Endothelial cell of umbilical vein (primary cell): ENCODE measurements around the gene KATNB1. TPM values are rescaled to one million over a fixed set of nuclear protein-coding genes. Genes with fewer than 3 reads are reported as not detected.

Experiments used
- BruUV-seq: library from RNA; stranded (reverse); fragments of 400-500 nt; replicated peaks from 2 replicates; lab custom pipeline; 2021; lab: Mats Ljungman, UMichigan
- CTCF ChIA-PET: fragments of 300-600, 350-600 bp; sonication (Branson Sonifier 250); formaldehyde crosslinking; loops from one replicate; lab custom pipeline; 2021; ENCODE audit warnings: antibody characterized with exemption, inconsistent platforms; lab: Charles Lee
- POLR2A ChIA-PET: fragments of 300-600, 350-600 bp; sonication (Branson Sonifier 250); formaldehyde crosslinking; loops from one replicate; lab custom pipeline; 2021; ENCODE audit warnings: antibody characterized with exemption, inconsistent platforms; lab: Charles Lee
- DNase-seq: peaks from one replicate; pipeline ENCODE4 v3.0.0-alpha.2; 2011; ENCODE audit warnings: low read depth, low spot score
- FAIRE-seq: peaks from 2 replicates; lab custom pipeline; 2011; peaks lifted over from hg19 to GRCh38; lab: Jason Lieb, UNC
- H2AFZ ChIP-seq: 2 replicates; pipeline ENCODE4 v1.6.0; 2012; ENCODE audit warnings: low read depth, low read length, control low read depth, inconsistent platforms
- H3K27ac ChIP-seq: 2 replicates; pipeline ENCODE4 v1.5.1; 2011; ENCODE audit warnings: low read depth, mild to moderate bottlenecking, control low read depth, low read length, moderate library complexity; ENCODE audit not compliant: insufficient read depth
- H3K27me3 ChIP-seq, 2 experiments: 2 replicates each; pipeline versions ENCODE4 v1.6.0 to v1.6.1; 2011; ENCODE audit warnings: low read length in 2 of 2, mixed read lengths in 1 of 2; ENCODE audit not compliant: control insufficient read depth in 2 of 2, insufficient read depth in 2 of 2
- H3K36me3 ChIP-seq, 2 experiments: 2 replicates in 1 of 2; 3 replicates in 1 of 2; pipeline ENCODE4 v1.5.1; 2011; ENCODE audit warnings: low read length in 2 of 2, mild to moderate bottlenecking in 1 of 2, moderate library complexity in 1 of 2; ENCODE audit not compliant: control insufficient read depth in 2 of 2, insufficient read depth in 2 of 2; ENCODE audit errors: extremely low read depth in 1 of 2
- H3K4me1 ChIP-seq: 3 replicates; pipeline ENCODE4 v1.5.1; 2011; ENCODE audit warnings: mild to moderate bottlenecking, low read length; ENCODE audit not compliant: control insufficient read depth, insufficient read depth; ENCODE audit errors: extremely low read depth
- H3K4me2 ChIP-seq: 2 replicates; pipeline ENCODE4 v1.6.1; 2011; ENCODE audit warnings: low read length, control low read depth, mixed read lengths; ENCODE audit not compliant: insufficient read depth
- H3K4me3 ChIP-seq, 3 experiments: fragments of 200-600 bp in 1 of 3; sonication (generic), shearing (Covaris generic) in 1 of 3; replicated peaks in 1 of 3; 2 replicates each; pipeline ENCODE4 v1.5.1; 2011 to 2016; ENCODE audit warnings: control low read depth in 3 of 3, low read length in 3 of 3, mild to moderate bottlenecking in 2 of 3, inconsistent platforms in 1 of 3, low read depth in 1 of 3, moderate library complexity in 1 of 3; ENCODE audit not compliant: insufficient read depth in 1 of 3
- H3K79me2 ChIP-seq: 2 replicates; pipeline ENCODE4 v1.6.0; 2012; ENCODE audit warnings: low read length, inconsistent platforms; ENCODE audit not compliant: control insufficient read depth, insufficient read depth
- H3K9ac ChIP-seq: replicated peaks from 2 replicates; pipeline ENCODE3; 2011; ENCODE audit warnings: low read length, control low read depth; ENCODE audit not compliant: insufficient read depth; ENCODE audit errors: extremely low read depth
- H3K9me1 ChIP-seq: replicated peaks from 3 replicates; pipeline ENCODE4 v1.6.0; 2011; ENCODE audit warnings: mild to moderate bottlenecking, low read length; ENCODE audit not compliant: control insufficient read depth, insufficient read depth; ENCODE audit errors: extremely low read depth
- H3K9me3 ChIP-seq: replicated peaks from 2 replicates; pipeline ENCODE4 v1.5.1; 2012; ENCODE audit warnings: low read length, inconsistent platforms; ENCODE audit not compliant: control insufficient read depth, insufficient read depth
- H4K20me1 ChIP-seq: replicated peaks from 2 replicates; pipeline ENCODE3; 2011; ENCODE audit warnings: mild to moderate bottlenecking, low read length; ENCODE audit not compliant: control insufficient read depth, insufficient read depth; ENCODE audit errors: extremely low read depth
- EZH2 ChIP-seq: IDR thresholded peaks from 2 replicates; pipeline ENCODE4 v1.6.1; 2012; ENCODE audit warnings: borderline replicate concordance, low read depth, mild to moderate bottlenecking, moderate library complexity, low read length, inconsistent platforms; ENCODE audit not compliant: severe bottlenecking
- FOS ChIP-seq: IDR thresholded peaks from 2 replicates; pipeline ENCODE4 v1.6.1; 2011; ENCODE audit warnings: mild to moderate bottlenecking, low read length, moderate library complexity, borderline replicate concordance; ENCODE audit not compliant: insufficient read depth
- GATA2 ChIP-seq: IDR thresholded peaks from 2 replicates; pipeline ENCODE4 v1.7.0; 2011; ENCODE audit warnings: low read depth, mild to moderate bottlenecking, moderate library complexity, mixed read lengths, low read length; ENCODE audit not compliant: insufficient read length, insufficient read depth
- JUN ChIP-seq: IDR thresholded peaks from 2 replicates; pipeline ENCODE4 v1.6.1; 2011; ENCODE audit warnings: borderline replicate concordance, low read depth; ENCODE audit not compliant: insufficient read length, insufficient read depth
- MYC ChIP-seq: IDR thresholded peaks from one replicate; pipeline ENCODE4 v1.6.1; 2011; ENCODE audit warnings: mild to moderate bottlenecking, low read depth, low read length
- POLR2A ChIP-seq: IDR thresholded peaks from 2 replicates; pipeline ENCODE4 v1.6.1; 2012; ENCODE audit warnings: low read depth, mild to moderate bottlenecking, control low read depth, low read length
- POLR2AphosphoS5 ChIP-seq: IDR thresholded peaks from 2 replicates; pipeline ENCODE4 v1.6.1; 2012; ENCODE audit warnings: low read depth, mild to moderate bottlenecking, control low read depth, low read length, moderate library complexity; ENCODE audit not compliant: insufficient read depth
- dilution Hi-C: fragments of 300-500 bp; cut with MboI; formaldehyde crosslinking; loops from one replicate; pipeline ENCODE4 v1.15.0; 2019; ENCODE audit warnings: low sequenced_read_pairs; ENCODE audit not compliant: extremely low pct_ligation_motif_present
- intact Hi-C: fragments of 100-400 bp; cut with micrococcal nuclease; formaldehyde crosslinking; loops from one replicate; pipeline ENCODE4 v1.10.0; 2022
- polyA plus RNA-seq, 4 experiments: library from polyadenylated mRNA; depleted of rRNA in 3 of 4; stranded (reverse) in 3 of 4; unstranded in 1 of 4; fragments of >200 nt; gene quantifications; 2 replicates each; pipeline versions ENCODE4 v1.2.1 to v1.2.3, GENCODE V29; 2011 to 2012; ENCODE audit warnings: missing spikeins in 1 of 4
- total RNA-seq: library from RNA; stranded (reverse); gene quantifications from 2 replicates; pipeline ENCODE4 v1.2.3, GENCODE V29; 2021
- TF ChIP-seq, protein P1 (sequence below): IDR thresholded peaks from 2 replicates; pipeline ENCODE4 v1.6.1; 2011; ENCODE audit not compliant: insufficient read depth, insufficient read length
- TF ChIP-seq, protein P2 (sequence below), 2 donors: IDR thresholded peaks; 1 replicate in 1 of 2; 2 replicates in 1 of 2; pipeline ENCODE4 v1.5.1; 2011; ENCODE audit warnings: low read length in 2 of 2, mild to moderate bottlenecking in 2 of 2, moderate library complexity in 2 of 2, control low read depth in 1 of 2, inconsistent platforms in 1 of 2, low read depth in 1 of 2; ENCODE audit not compliant: insufficient read depth in 1 of 2; ENCODE audit errors: extremely low read depth in 1 of 2

KATNB1 gene
- total and polyA plus RNA-seq, 2 donors (not counting 3 experiments of a cell fraction or from before 2014, with no cell fraction given), result 25.9 to 35.9 TPM

DNA sequence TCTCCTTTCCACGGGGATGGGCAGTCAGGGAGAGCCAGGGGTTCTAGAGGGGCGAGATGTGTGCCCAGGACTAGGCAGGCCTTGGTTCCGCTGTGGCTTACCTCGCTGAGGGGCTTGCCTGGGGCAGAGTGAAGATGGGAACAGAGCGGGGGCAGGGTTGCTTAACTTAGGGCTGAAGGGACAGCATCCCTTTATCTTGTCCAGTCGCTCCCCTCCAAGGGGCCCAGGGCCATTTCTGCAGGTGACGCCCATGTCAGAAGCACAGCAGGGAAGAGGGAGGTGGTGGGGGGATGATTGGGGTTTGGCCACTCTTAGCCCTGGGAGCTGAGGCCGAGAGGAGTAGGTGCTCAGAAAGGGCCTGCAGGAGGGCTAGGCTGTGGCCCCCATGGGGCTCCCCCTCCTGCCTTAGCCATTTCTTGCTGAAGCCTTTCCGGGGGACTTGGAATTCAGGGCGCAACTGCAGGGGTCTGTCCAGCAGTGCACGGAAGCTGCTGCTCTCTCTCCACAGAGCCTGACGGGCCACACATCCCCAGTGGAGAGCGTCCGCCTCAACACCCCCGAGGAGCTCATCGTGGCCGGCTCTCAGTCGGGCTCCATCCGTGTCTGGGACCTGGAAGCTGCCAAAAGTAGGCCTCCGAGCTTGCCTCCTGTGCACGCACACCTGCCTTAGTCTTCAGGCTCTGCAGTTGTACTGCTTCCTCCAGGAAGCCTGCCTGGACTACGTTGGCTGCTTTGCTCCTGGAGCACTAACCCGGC is 8.5 kb downstream of the KATNB1 start:
- Histone ChIP-seq H3K27ac (no peak overlapping the region), H4K20me1 (no peaks in the 10 kb centered on the region), H3K9me1 (no peaks in the 10 kb centered on the region), H3K27me3 (no peaks in the 10 kb centered on the region), H3K36me3 (peaks cover 0 to 4% of the 10 kb centered on the region in 2 experiments), H2AFZ (no peak overlapping the region), H3K9ac (no peak overlapping the region), H3K4me2 (no peak overlapping the region), H3K4me1 (no peaks in the 10 kb centered on the region), H3K79me2 (no peaks in the 10 kb centered on the region), H3K9me3 (no peaks in the 10 kb centered on the region), H3K4me3 (no peak overlapping the region)
- no TSS peak for BruUV-seq
- POLR2A ChIA-PET, result no interaction called here
- DNase-seq (no peak), FAIRE-seq (no peak)
- intact Hi-C loops (no loop called here), dilution Hi-C loops (no loop called here)
- TF ChIP-seq POLR2AphosphoS5 (no peak), POLR2A (no peak)
- CTCF ChIA-PET, result interaction anchor here (1.5 kb wide), 1 partner anchor 16 kb away, joined by 3 read pairs; no protein-coding TSS in a partner anchor

DNA sequence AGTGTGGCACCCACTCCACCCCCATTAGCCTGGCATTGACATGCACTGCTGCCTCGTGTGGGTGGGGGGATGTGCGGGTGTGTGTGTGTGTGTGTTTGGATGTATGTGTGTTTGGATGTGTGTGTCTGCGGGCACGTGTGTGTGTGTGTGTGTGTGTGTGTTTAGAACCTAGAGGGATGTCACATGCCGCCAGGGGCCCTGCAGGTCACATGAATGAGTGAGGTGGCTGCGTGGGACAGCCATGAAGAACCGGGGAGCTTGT is 9.0 kb downstream of the KATNB1 start:
- no peak overlapping the region for H2AFZ ChIP-seq
- peaks cover 0 to 3% of the 10 kb centered on the region in 2 experiments for H3K36me3 ChIP-seq
- H3K4me2 ChIP-seq, result no peak overlapping the region
- H3K9me3 ChIP-seq, result no peaks in the 10 kb centered on the region
- no peaks in the 10 kb centered on the region for H3K9me1 ChIP-seq
- no peak overlapping the region for H3K27ac ChIP-seq
- no peak overlapping the region for H3K9ac ChIP-seq
- no TSS peak for BruUV-seq
- POLR2A ChIA-PET, result no interaction called here
- no peaks in the 10 kb centered on the region for H4K20me1 ChIP-seq
- no peak for DNase-seq
- TF ChIP-seq, protein P1, sequence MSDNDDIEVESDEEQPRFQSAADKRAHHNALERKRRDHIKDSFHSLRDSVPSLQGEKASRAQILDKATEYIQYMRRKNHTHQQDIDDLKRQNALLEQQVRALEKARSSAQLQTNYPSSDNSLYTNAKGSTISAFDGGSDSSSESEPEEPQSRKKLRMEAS, result no peak
- TF ChIP-seq POLR2AphosphoS5, result no peak
- TF ChIP-seq, protein P2, sequence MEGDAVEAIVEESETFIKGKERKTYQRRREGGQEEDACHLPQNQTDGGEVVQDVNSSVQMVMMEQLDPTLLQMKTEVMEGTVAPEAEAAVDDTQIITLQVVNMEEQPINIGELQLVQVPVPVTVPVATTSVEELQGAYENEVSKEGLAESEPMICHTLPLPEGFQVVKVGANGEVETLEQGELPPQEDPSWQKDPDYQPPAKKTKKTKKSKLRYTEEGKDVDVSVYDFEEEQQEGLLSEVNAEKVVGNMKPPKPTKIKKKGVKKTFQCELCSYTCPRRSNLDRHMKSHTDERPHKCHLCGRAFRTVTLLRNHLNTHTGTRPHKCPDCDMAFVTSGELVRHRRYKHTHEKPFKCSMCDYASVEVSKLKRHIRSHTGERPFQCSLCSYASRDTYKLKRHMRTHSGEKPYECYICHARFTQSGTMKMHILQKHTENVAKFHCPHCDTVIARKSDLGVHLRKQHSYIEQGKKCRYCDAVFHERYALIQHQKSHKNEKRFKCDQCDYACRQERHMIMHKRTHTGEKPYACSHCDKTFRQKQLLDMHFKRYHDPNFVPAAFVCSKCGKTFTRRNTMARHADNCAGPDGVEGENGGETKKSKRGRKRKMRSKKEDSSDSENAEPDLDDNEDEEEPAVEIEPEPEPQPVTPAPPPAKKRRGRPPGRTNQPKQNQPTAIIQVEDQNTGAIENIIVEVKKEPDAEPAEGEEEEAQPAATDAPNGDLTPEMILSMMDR (IDR thresholded peaks at IDR 0.05; ENCODE audit: extremely low read depth in 1 of 2, insufficient read depth in 1 of 2, low read depth in 1 of 2, low read length in 2 of 2), result no peak
- no peak for TF ChIP-seq GATA2
- TF ChIP-seq EZH2, result no peak
- TF ChIP-seq FOS, result no peak
- TF ChIP-seq JUN, result no peak
- no peak for TF ChIP-seq POLR2A
- TF ChIP-seq MYC, result no peak
- no peaks in the 10 kb centered on the region for H3K4me1 ChIP-seq
- dilution Hi-C loops (no loop called here), intact Hi-C loops (no loop called here)
- H3K79me2 ChIP-seq, result no peaks in the 10 kb centered on the region
- no peaks in the 10 kb centered on the region for H3K27me3 ChIP-seq
- FAIRE-seq, result no peak
- no peak overlapping the region for H3K4me3 ChIP-seq
- CTCF ChIA-PET, result interaction anchor here (1.5 kb wide), 1 partner anchor 16 kb away, joined by 3 read pairs; no protein-coding TSS in a partner anchor
